ENCODE data around the gene STX11. TPM values are rescaled to one million over a fixed set of nuclear protein-coding genes. Genes with fewer than 3 reads are reported as not detected.
"Not testable (repeated sequence)": the region's sequence is repeated elsewhere in the genome, so short reads cannot be mapped to it uniquely, and the experiment has no call there.

The STX11 gene
- total RNA-seq, 1 experiment from 2014 or later: 1.1 TPM

DNA sequence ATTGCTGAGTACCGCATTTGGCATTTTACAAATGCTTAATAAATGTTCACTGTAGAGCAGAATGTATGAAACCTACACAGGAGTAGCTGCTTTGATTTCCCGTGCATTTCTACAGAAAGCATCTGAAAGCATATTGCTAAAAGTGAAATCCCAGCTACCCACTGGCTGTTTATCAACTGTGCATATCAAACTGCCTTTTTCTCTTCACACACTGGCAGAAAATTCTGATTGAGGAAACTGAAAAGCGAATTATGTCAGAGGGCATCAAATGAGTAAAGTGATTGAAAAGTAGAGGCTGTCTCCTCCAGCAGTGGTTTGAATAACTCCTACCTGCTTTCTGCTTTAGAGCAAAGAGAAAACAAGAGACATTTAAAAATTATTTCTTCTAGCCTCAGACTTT, 28.0 kb downstream of the STX11 start:
- CTCF ChIA-PET: interaction anchor here (0.6 to 1.0 kb wide), 2 partner anchors 27 to 302 kb away, joined by 3 read pairs; no protein-coding TSS in a partner anchor

DNA sequence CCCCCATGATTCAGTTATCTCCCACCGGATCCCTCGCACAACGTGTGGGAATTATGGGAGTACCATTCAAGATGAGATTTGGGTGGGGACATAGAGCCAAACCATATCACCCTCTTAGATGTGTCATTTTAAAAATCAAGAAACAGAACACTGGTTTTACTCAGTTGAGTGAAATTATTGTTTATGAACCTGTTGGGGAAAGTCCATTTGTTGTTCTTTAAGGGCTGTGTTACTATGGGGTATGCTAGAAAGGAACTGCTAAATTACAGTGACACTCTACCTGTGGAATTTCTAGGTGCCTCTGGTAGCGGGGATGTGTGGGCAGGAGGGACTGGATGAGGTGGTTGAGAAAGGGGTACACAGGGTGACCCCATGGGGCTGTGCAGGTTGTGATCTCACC, 28.9 kb downstream of the STX11 start:
- POLR2A ChIA-PET: no interaction called here
- no peak for DNase-seq (ENCODE audit: unreplicated experiment)
- H3K27ac Mint-ChIP-seq (ENCODE audit: low read depth, unreplicated experiment): no peak overlapping the region
- no peak for TF ChIP-seq CTCF (IDR thresholded peaks at IDR 0.05; ENCODE audit: unreplicated experiment)
- intact Hi-C loops (cut with micrococcal nuclease): no loop called here
- no peak overlapping the region for H3K4me3 Mint-ChIP-seq (ENCODE audit: unreplicated experiment)
- no peaks in the 10 kb centered on the region for H3K4me1 Mint-ChIP-seq (ENCODE audit: insufficient read depth, unreplicated experiment)
- no peaks in the 10 kb centered on the region for H3K36me3 Mint-ChIP-seq (ENCODE audit: insufficient read depth, unreplicated experiment)
- CTCF ChIA-PET: interaction anchor here (1.0 kb wide), 1 partner anchor 26 kb away, joined by 3 read pairs; no protein-coding TSS in a partner anchor
- no peaks in the 10 kb centered on the region for H3K9me3 Mint-ChIP-seq (ENCODE audit: unreplicated experiment)
- no peaks in the 10 kb centered on the region for H3K27me3 Mint-ChIP-seq (ENCODE audit: insufficient read depth, unreplicated experiment)
- BruUV-seq (replicated peaks): no TSS peak

More for the DNA sequence above, 28.0 kb downstream of the STX11 start:
- Mint-ChIP-seq H3K36me3 (ENCODE audit: insufficient read depth, unreplicated experiment) (no peaks in the 10 kb centered on the region), H3K4me3 (ENCODE audit: unreplicated experiment) (no peak overlapping the region), H3K27me3 (ENCODE audit: insufficient read depth, unreplicated experiment) (no peaks in the 10 kb centered on the region), H3K9me3 (ENCODE audit: unreplicated experiment) (no peaks in the 10 kb centered on the region), H3K27ac (ENCODE audit: low read depth, unreplicated experiment) (no peak overlapping the region), H3K4me1 (ENCODE audit: insufficient read depth, unreplicated experiment) (no peaks in the 10 kb centered on the region)
- intact Hi-C loops (cut with micrococcal nuclease): no loop called here
- no peak for DNase-seq (ENCODE audit: unreplicated experiment)
- TF ChIP-seq CTCF (IDR thresholded peaks at IDR 0.05; ENCODE audit: unreplicated experiment): no peak
- POLR2A ChIA-PET: no interaction called here
- no TSS peak for BruUV-seq (replicated peaks)

DNA sequence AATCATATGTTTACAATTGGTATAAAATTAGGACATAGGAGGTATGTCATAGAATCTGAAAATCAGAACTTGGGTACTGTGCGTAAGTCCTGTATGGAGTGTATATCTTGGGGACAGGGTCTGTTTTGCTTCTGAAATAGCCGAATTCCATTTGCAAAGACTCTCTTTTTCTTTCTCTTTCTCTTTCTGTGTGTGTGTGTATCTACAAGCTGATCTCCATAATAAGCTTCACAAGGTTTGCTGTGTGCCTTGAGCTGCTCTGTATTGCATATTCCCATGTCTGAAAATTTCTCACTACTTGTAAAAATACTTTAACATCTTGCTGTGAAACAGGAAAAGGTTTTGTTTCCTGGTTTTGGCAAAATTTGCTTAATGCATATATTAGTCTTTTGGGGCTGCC, 29.5 kb downstream of the STX11 start:
- DNase-seq (ENCODE audit: unreplicated experiment): no peak
- TF ChIP-seq CTCF (IDR thresholded peaks at IDR 0.05; ENCODE audit: unreplicated experiment): no peak
- POLR2A ChIA-PET: interaction anchor here (0.6 kb wide), 2 partner anchors 29 to 50 kb away, joined by 3 read pairs; partner anchors contain the start of gene STX11
- CTCF ChIA-PET: interaction anchor here (0.5 kb wide), 1 partner anchor 770 kb away, joined by 3 read pairs; no protein-coding TSS in a partner anchor
- Mint-ChIP-seq H3K36me3 (ENCODE audit: insufficient read depth, unreplicated experiment) (no peaks in the 10 kb centered on the region), H3K27ac (ENCODE audit: low read depth, unreplicated experiment) (no peak overlapping the region), H3K27me3 (ENCODE audit: insufficient read depth, unreplicated experiment) (no peaks in the 10 kb centered on the region), H3K4me3 (ENCODE audit: unreplicated experiment) (no peak overlapping the region), H3K4me1 (ENCODE audit: insufficient read depth, unreplicated experiment) (no peaks in the 10 kb centered on the region), H3K9me3 (ENCODE audit: unreplicated experiment) (no peaks in the 10 kb centered on the region)
- intact Hi-C loops (cut with micrococcal nuclease): no loop called here
- BruUV-seq (replicated peaks): no TSS peak

GRCh38 chr6:144180354-144180753, 30.0 kb downstream of the STX11 start:
- H3K27ac Mint-ChIP-seq (ENCODE audit: low read depth, unreplicated experiment); H3K9me3 Mint-ChIP-seq (ENCODE audit: unreplicated experiment); intact Hi-C loops (cut with micrococcal nuclease); H3K27me3 Mint-ChIP-seq (ENCODE audit: insufficient read depth, unreplicated experiment); H3K4me3 Mint-ChIP-seq (ENCODE audit: unreplicated experiment); BruUV-seq (replicated peaks); H3K36me3 Mint-ChIP-seq (ENCODE audit: insufficient read depth, unreplicated experiment); DNase-seq (ENCODE audit: unreplicated experiment); H3K4me1 Mint-ChIP-seq (ENCODE audit: insufficient read depth, unreplicated experiment): not testable (repeated sequence)
- CTCF ChIA-PET: interaction anchor here (0.5 to 0.6 kb wide), 2 partner anchors 407 to 769 kb away, joined by 3 read pairs; no protein-coding TSS in a partner anchor
- POLR2A ChIA-PET: interaction anchor here (0.6 kb wide), 2 partner anchors 30 to 51 kb away, joined by 3 read pairs; partner anchors contain the start of gene STX11

GRCh38 chr6:144181639-144182038, 31.3 kb downstream of the STX11 start:
- Mint-ChIP-seq H3K9me3 (ENCODE audit: unreplicated experiment) (no peaks in the 10 kb centered on the region), H3K27ac (ENCODE audit: low read depth, unreplicated experiment) (no peak overlapping the region), H3K27me3 (ENCODE audit: insufficient read depth, unreplicated experiment) (no peaks in the 10 kb centered on the region), H3K4me1 (ENCODE audit: insufficient read depth, unreplicated experiment) (no peaks in the 10 kb centered on the region), H3K36me3 (ENCODE audit: insufficient read depth, unreplicated experiment) (no peaks in the 10 kb centered on the region), H3K4me3 (ENCODE audit: unreplicated experiment) (no peak overlapping the region)
- CTCF ChIA-PET: no interaction called here
- TF ChIP-seq CTCF (IDR thresholded peaks at IDR 0.05; ENCODE audit: unreplicated experiment): no peak
- DNase-seq (ENCODE audit: unreplicated experiment): peak; percentile 16
- intact Hi-C loops (cut with micrococcal nuclease): no loop called here
- POLR2A ChIA-PET: no interaction called here
- no TSS peak for BruUV-seq (replicated peaks)

DNA sequence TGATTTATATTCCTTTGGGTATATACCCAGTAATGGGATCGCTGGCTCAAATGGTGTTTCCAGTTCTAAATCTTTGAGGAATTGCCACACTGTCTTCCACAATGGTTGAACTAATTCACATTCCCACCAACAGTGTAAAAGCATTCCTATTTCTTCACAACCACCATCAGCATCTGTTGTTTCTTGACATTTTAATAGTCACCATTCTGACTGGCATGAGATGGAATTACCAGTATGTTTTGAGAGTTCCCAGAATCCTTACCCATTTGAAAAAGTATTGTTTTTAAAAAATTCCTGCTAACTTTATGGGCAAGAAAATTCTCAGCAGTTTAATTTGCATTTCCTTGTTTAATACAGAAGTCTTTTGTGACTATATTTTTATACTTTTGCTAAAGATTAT, 33.9 kb downstream of the STX11 start:
- intact Hi-C loops (cut with micrococcal nuclease); H3K27me3 Mint-ChIP-seq (ENCODE audit: insufficient read depth, unreplicated experiment); BruUV-seq (replicated peaks); H3K9me3 Mint-ChIP-seq (ENCODE audit: unreplicated experiment); H3K4me3 Mint-ChIP-seq (ENCODE audit: unreplicated experiment); POLR2A ChIA-PET; H3K4me1 Mint-ChIP-seq (ENCODE audit: insufficient read depth, unreplicated experiment); H3K36me3 Mint-ChIP-seq (ENCODE audit: insufficient read depth, unreplicated experiment); H3K27ac Mint-ChIP-seq (ENCODE audit: low read depth, unreplicated experiment); CTCF ChIA-PET; DNase-seq (ENCODE audit: unreplicated experiment): not testable (repeated sequence)
